ENCODE results near the gene PRRT1B.

PRRT1B gene

GRCh38 chr9:131578731-131579504 is 33.6 kb downstream of the PRRT1B start:
- peak; percentile 13 for DNase-seq (ENCODE audit: low read depth, low spot score)

- peak; percentile 26 for DNase-seq (ENCODE audit: low read depth, low spot score)
Measured at GRCh38 chr9:131579789-131580211, 34.5 kb downstream of the PRRT1B start.

- DNase-seq (ENCODE audit: low read depth, low spot score), result no peak
Measured at GRCh38 chr9:131580358-131580757, 35.0 kb downstream of the PRRT1B start.

GRCh38 chr9:131582056-131582455 is 36.7 kb downstream of the PRRT1B start:
- DNase-seq (ENCODE audit: low read depth, low spot score), result no peak

GRCh38 chr9:131582466-131583336 is 37.4 kb downstream of the PRRT1B start:
- DNase-seq (ENCODE audit: low read depth, low spot score), result no peak

GRCh38 chr9:131583337-131583645 is 38.0 kb downstream of the PRRT1B start:
- no peak for DNase-seq (ENCODE audit: low read depth, low spot score)

- no peak for DNase-seq (ENCODE audit: low read depth, low spot score)
Measured at GRCh38 chr9:131583836-131584555, 38.7 kb downstream of the PRRT1B start.

GRCh38 chr9:131584858-131585257 is 39.5 kb downstream of the PRRT1B start:
- DNase-seq (ENCODE audit: low read depth, low spot score), result no peak

- no peak for DNase-seq (ENCODE audit: low read depth, low spot score)
Measured at GRCh38 chr9:131585375-131585774, 40.1 kb downstream of the PRRT1B start.

- DNase-seq (ENCODE audit: low read depth, low spot score), result no peak
Measured at GRCh38 chr9:131587331-131587730, 42.0 kb downstream of the PRRT1B start.

GRCh38 chr9:131587906-131588305 is 42.6 kb downstream of the PRRT1B start:
- no peak for DNase-seq (ENCODE audit: low read depth, low spot score)

GRCh38 chr9:131588396-131588795 is 43.1 kb downstream of the PRRT1B start:
- DNase-seq (ENCODE audit: low read depth, low spot score), result no peak

GRCh38 chr9:131589124-131589711 is 43.9 kb downstream of the PRRT1B start:
- DNase-seq (ENCODE audit: low read depth, low spot score), result no peak

GRCh38 chr9:131589993-131590392 is 44.7 kb downstream of the PRRT1B start:
- no peak for DNase-seq (ENCODE audit: low read depth, low spot score)

GRCh38 chr9:131590449-131590848 is 45.1 kb downstream of the PRRT1B start:
- DNase-seq (ENCODE audit: low read depth, low spot score), result no peak

GRCh38 chr9:131590907-131591844 is 45.9 kb downstream of the PRRT1B start:
- peak; percentile 91 for DNase-seq (ENCODE audit: low read depth, low spot score)

- DNase-seq (ENCODE audit: low read depth, low spot score), result no peak
Measured at GRCh38 chr9:131591845-131592208, 46.5 kb downstream of the PRRT1B start.

GRCh38 chr9:131593091-131593820 is 47.9 kb downstream of the PRRT1B start:
- peak; percentile 31 for DNase-seq (ENCODE audit: low read depth, low spot score)

- DNase-seq (ENCODE audit: low read depth, low spot score), result no peak
Measured at GRCh38 chr9:131593936-131594665, 48.8 kb downstream of the PRRT1B start.
